Measurements from ENCODE around the gene TENT5C. TPM values are rescaled to one million over a fixed set of nuclear protein-coding genes. Genes with fewer than 3 reads are reported as not detected.

TENT5C gene
- total RNA-seq, 2 donors from 2014 or later, result 5.4 to 6.9 TPM

- Histone ChIP-seq H3K36me3 (no peaks in the 10 kb centered on the region), H3K4me1 (ENCODE audit: control insufficient read depth in 1 of 2, low read depth in 2 of 2) (peaks cover 15 to 64% of the 10 kb centered on the region in 2 donors), H3K4me3 (no peak overlapping the region), H3K27ac (no peak overlapping the region), H3K27me3 (replicated peaks; ENCODE audit: insufficient read depth) (no peaks in the 10 kb centered on the region), H3K9me3 (no peaks in the 10 kb centered on the region)
- TF ChIP-seq CTCF (IDR thresholded peaks at IDR 0.05), result no peak
- ATAC-seq (ENCODE audit: insufficient number of reproducible peaks, low FRiP score, low read depth) (no peak), DNase-seq (ENCODE audit: low spot score) (no peak)
Observed at GRCh38 chr1:117671781-117672501, 66.1 kb downstream of the TENT5C start.

GRCh38 chr1:117672756-117673155, 66.9 kb downstream of the TENT5C start:
- Histone ChIP-seq H3K27ac (no peak overlapping the region), H3K9me3 (no peaks in the 10 kb centered on the region), H3K36me3 (no peaks in the 10 kb centered on the region), H3K4me3 (no peak overlapping the region), H3K27me3 (replicated peaks; ENCODE audit: insufficient read depth) (no peaks in the 10 kb centered on the region), H3K4me1 (ENCODE audit: control insufficient read depth in 1 of 2, low read depth in 2 of 2) (peaks cover 15 to 72% of the 10 kb centered on the region in 2 donors)
- DNase-seq (ENCODE audit: low spot score) (no peak), ATAC-seq (ENCODE audit: insufficient number of reproducible peaks, low FRiP score, low read depth) (no peak)
- no peak for TF ChIP-seq CTCF (IDR thresholded peaks at IDR 0.05)

- H3K27ac ChIP-seq, result no peak overlapping the region
- no peak overlapping the region for H3K4me3 ChIP-seq
- peaks cover 17 to 79% of the 10 kb centered on the region in 2 donors for H3K4me1 ChIP-seq (ENCODE audit: control insufficient read depth in 1 of 2, low read depth in 2 of 2)
- TF ChIP-seq CTCF (IDR thresholded peaks at IDR 0.05), result no peak
- no peaks in the 10 kb centered on the region for H3K9me3 ChIP-seq
- H3K27me3 ChIP-seq (replicated peaks; ENCODE audit: insufficient read depth), result no peaks in the 10 kb centered on the region
- H3K36me3 ChIP-seq, result no peaks in the 10 kb centered on the region
- ATAC-seq (ENCODE audit: insufficient number of reproducible peaks, low FRiP score, low read depth) (no peak), DNase-seq (ENCODE audit: low spot score) (no peak)
Observed at GRCh38 chr1:117673405-117673804, 67.6 kb downstream of the TENT5C start.

- H3K4me3 ChIP-seq, result no peak overlapping the region
- no peak for ATAC-seq (ENCODE audit: insufficient number of reproducible peaks, low FRiP score, low read depth)
Observed at GRCh38 chr1:117674521-117675400, 68.9 kb downstream of the TENT5C start.

More at GRCh38 chr1:117674521-117675400, 68.9 kb downstream of the TENT5C start:
- no peak for DNase-seq (ENCODE audit: low spot score)
- Histone ChIP-seq H3K4me1 (ENCODE audit: control insufficient read depth in 1 of 2, low read depth in 2 of 2) (peaks cover 19 to 86% of the 10 kb centered on the region in 2 donors), H3K9me3 (no peaks in the 10 kb centered on the region), H3K27me3 (replicated peaks; ENCODE audit: insufficient read depth) (no peaks in the 10 kb centered on the region), H3K27ac (peak overlapping the region in 1 of 2 donors; percentile 76), H3K36me3 (no peaks in the 10 kb centered on the region)
- no peak for TF ChIP-seq CTCF (IDR thresholded peaks at IDR 0.05)

Measured in thoracic aorta (tissue), 2 donors.